PC-9 (cell line): ENCODE results near the gene BRIP1. TPM values are rescaled to one million over a fixed set of nuclear protein-coding genes. Genes with fewer than 3 reads are reported as not detected.

Experiments used
- BruUV-seq: library from RNA; stranded (reverse); fragments of 400-500 nt; replicated peaks from 2 replicates; lab custom pipeline; 2021; lab: Mats Ljungman, UMichigan
- CTCF ChIA-PET: fragments of 300-600 bp; sonication (Branson Sonifier 250); formaldehyde crosslinking; loops from one replicate; lab custom pipeline; 2022; ENCODE audit warnings: antibody characterized with exemption; lab: Charles Lee
- POLR2A ChIA-PET: fragments of 300-600 bp; sonication (Branson Sonifier 250); formaldehyde crosslinking; loops from one replicate; lab custom pipeline; 2022; ENCODE audit warnings: antibody characterized with exemption; ENCODE audit not compliant: unreplicated experiment; lab: Charles Lee
- DNase-seq, 2 experiments: peaks; one replicate each; pipeline versions ENCODE4 v3.0.0 to v3.0.0-alpha.2; 2015 to 2022; ENCODE audit warnings: mixed read lengths in 1 of 2
- H2AFZ ChIP-seq: fragments of 200-600 bp; sonication (generic); 2 replicates; pipeline ENCODE4 v1.8.1; 2017; ENCODE audit warnings: antibody characterized with exemption
- H3F3A ChIP-seq: fragments of 200-600 bp; sonication (generic); 2 replicates; pipeline ENCODE4 v1.8.1; 2017; ENCODE audit warnings: antibody characterized with exemption, mild to moderate bottlenecking, low read depth; ENCODE audit not compliant: insufficient read depth
- H3K27ac ChIP-seq: fragments of 200-600 bp; sonication (generic); 2 replicates; pipeline ENCODE4 v1.6.1; 2016; ENCODE audit warnings: mixed run types
- H3K27me3 ChIP-seq: fragments of 200-600 bp; sonication (generic); 2 replicates; pipeline ENCODE4 v1.6.1; 2016; ENCODE audit warnings: low read depth, mixed run types; ENCODE audit not compliant: insufficient read depth
- H3K36me3 ChIP-seq: fragments of 200-600 bp; sonication (generic); 2 replicates; pipeline ENCODE4 v1.6.1; 2016; ENCODE audit warnings: low read depth, mixed run types
- H3K4me1 ChIP-seq: fragments of 200-600 bp; sonication (generic); replicated peaks from 2 replicates; pipeline ENCODE4 v1.6.1; 2016; ENCODE audit warnings: mixed run types; ENCODE audit not compliant: insufficient read depth
- H3K4me2 ChIP-seq: fragments of 200-600 bp; sonication (generic); 2 replicates; pipeline ENCODE4 v1.6.1; 2017; ENCODE audit warnings: mixed run types
- H3K4me3 ChIP-seq: fragments of 200-600 bp; sonication (generic); 2 replicates; pipeline ENCODE4 v1.6.1; 2016; ENCODE audit warnings: mixed run types
- H3K79me2 ChIP-seq: fragments of 200-600 bp; sonication (generic); 2 replicates; pipeline ENCODE4 v1.6.1; 2017; ENCODE audit warnings: low read depth, mixed run types
- H3K9me2 ChIP-seq: fragments of 200-600 bp; sonication (generic); 2 replicates; pipeline ENCODE4 v1.8.1; 2017; ENCODE audit warnings: mild to moderate bottlenecking; ENCODE audit not compliant: insufficient read depth
- H3K9me3 ChIP-seq: fragments of 200-600 bp; sonication (generic); 2 replicates; pipeline ENCODE4 v1.8.1; 2016; ENCODE audit warnings: low read depth; ENCODE audit not compliant: insufficient read depth
- H4K20me1 ChIP-seq: fragments of 200-600 bp; sonication (generic); 2 replicates; pipeline ENCODE4 v1.8.1; 2017; ENCODE audit not compliant: insufficient read depth
- CTCF ChIP-seq: fragments of 200-600 bp; sonication (generic); conservative IDR thresholded peaks from 2 replicates; pipeline ENCODE4 v1.6.1; 2017; ENCODE audit warnings: mixed run types, antibody characterized with exemption, mild to moderate bottlenecking, moderate library complexity
- EZH2 ChIP-seq: fragments of 200-600 bp; sonication (generic); IDR thresholded peaks from 2 replicates; pipeline ENCODE4 v1.8.0; 2017; ENCODE audit warnings: antibody characterized with exemption, low read depth
- intact Hi-C: fragments of 100-400 bp; cut with micrococcal nuclease; formaldehyde crosslinking; loops from one replicate; pipeline ENCODE4 v1.10.0; 2022; ENCODE audit not compliant: unreplicated experiment
- total RNA-seq: library from RNA; stranded (reverse); gene quantifications from 2 replicates; pipeline ENCODE4 v1.2.3, GENCODE V29; 2021

The BRIP1 gene
- total RNA-seq, 1 experiment from 2014 or later: 16.0 TPM

- TF ChIP-seq CTCF (no peak), EZH2 (no peak)
- no peaks in the 10 kb centered on the region; the same call in 1 of the 2 replicates for H3K9me3 ChIP-seq
- BruUV-seq: no TSS peak
- no peak overlapping the region for H3K27ac ChIP-seq
- no peak overlapping the region for H3K4me3 ChIP-seq
- no peaks in the 10 kb centered on the region for H3F3A ChIP-seq
- no peak overlapping the region for H3K4me2 ChIP-seq
- H3K4me1 ChIP-seq: no peaks in the 10 kb centered on the region
- no peak for DNase-seq
- ChIA-PET CTCF (no interaction called here), POLR2A (no interaction called here)
- no peaks in the 10 kb centered on the region for H3K79me2 ChIP-seq
- no peak overlapping the region for H2AFZ ChIP-seq
- no peaks in the 10 kb centered on the region for H4K20me1 ChIP-seq
- H3K36me3 ChIP-seq: no peaks in the 10 kb centered on the region
- H3K27me3 ChIP-seq: no peaks in the 10 kb centered on the region
- intact Hi-C loops: no loop called here
- H3K9me2 ChIP-seq: no peaks in the 10 kb centered on the region
These were observed 218.2 kb downstream of the BRIP1 start for GRCh38 chr17:61644800-61645774.

- Histone ChIP-seq H3K36me3 (no peaks in the 10 kb centered on the region), H3K4me1 (no peaks in the 10 kb centered on the region), H2AFZ (no peak overlapping the region), H3K9me3 (no peaks in the 10 kb centered on the region), H3K4me2 (no peak overlapping the region), H3K27me3 (no peaks in the 10 kb centered on the region), H3K27ac (no peak overlapping the region), H3K9me2 (no peaks in the 10 kb centered on the region), H4K20me1 (no peaks in the 10 kb centered on the region), H3K4me3 (no peak overlapping the region), H3F3A (no peaks in the 10 kb centered on the region), H3K79me2 (no peaks in the 10 kb centered on the region)
- ChIA-PET CTCF (no interaction called here), POLR2A (no interaction called here)
- no TSS peak for BruUV-seq
- no peak for DNase-seq
- intact Hi-C loops: no loop called here
- TF ChIP-seq CTCF (no peak), EZH2 (no peak)
These were observed 220.6 kb downstream of the BRIP1 start for GRCh38 chr17:61642768-61643167.

GRCh38 chr17:61641715-61642114 lies 221.6 kb downstream of the BRIP1 start:
- TF ChIP-seq EZH2: no peak
- no peak for TF ChIP-seq CTCF
- no peaks in the 10 kb centered on the region for H4K20me1 ChIP-seq
- no peaks in the 10 kb centered on the region for H3K36me3 ChIP-seq
- no peaks in the 10 kb centered on the region for H3K9me3 ChIP-seq
- no peak overlapping the region for H3K4me2 ChIP-seq
- intact Hi-C loops: no loop called here
- no peaks in the 10 kb centered on the region for H3K27me3 ChIP-seq
- no peaks in the 10 kb centered on the region for H3K4me1 ChIP-seq
- no peak overlapping the region for H2AFZ ChIP-seq
- ChIA-PET CTCF (no interaction called here), POLR2A (no interaction called here)
- no peak overlapping the region for H3K27ac ChIP-seq
- no peaks in the 10 kb centered on the region for H3F3A ChIP-seq
- H3K4me3 ChIP-seq: no peak overlapping the region
- no TSS peak for BruUV-seq
- no peaks in the 10 kb centered on the region for H3K9me2 ChIP-seq
- DNase-seq: no peak
- no peaks in the 10 kb centered on the region for H3K79me2 ChIP-seq
